Measurements from ENCODE around the gene ANKRD33B. TPM values are rescaled to one million over a fixed set of nuclear protein-coding genes. Genes with fewer than 3 reads are reported as not detected.

The ANKRD33B gene
- total RNA-seq, 1 experiment from 2014 or later, result 10.9 TPM

DNA sequence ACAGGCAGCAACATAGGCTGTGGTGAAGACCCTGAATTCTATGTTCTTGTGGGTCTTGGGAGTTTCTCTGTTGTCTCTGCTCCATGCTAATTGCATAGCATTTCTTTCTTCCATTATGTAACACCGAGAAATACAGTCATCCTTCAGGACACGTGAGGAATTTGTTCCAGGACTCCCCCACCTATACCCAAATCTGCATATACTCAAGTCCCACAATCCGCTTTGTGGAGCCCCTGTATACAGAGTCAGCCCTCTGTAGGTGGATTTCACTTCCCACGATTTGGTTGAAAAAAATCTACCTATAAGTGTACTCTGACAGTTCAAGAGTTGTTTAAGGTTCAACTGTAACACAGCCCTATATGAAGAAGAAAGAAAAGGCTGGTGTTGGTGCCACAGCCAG lies 22.1 kb downstream of the ANKRD33B start:
- H3K79me2 ChIP-seq (ENCODE audit: insufficient read depth, low read length), result peaks cover 79% of the 10 kb centered on the region
- no peaks in the 10 kb centered on the region for H4K20me1 ChIP-seq (ENCODE audit: insufficient read depth)
- ChIA-PET RAD21 (ENCODE audit: low non-redundant PET in 1 of 2, low total read pairs in 2 of 2, uncharacterized antibody in 2 of 2, unreplicated experiment in 2 of 2) (no interaction called here), POLR2A (no interaction called here), CTCF (no interaction called here)
- H3K4me2 ChIP-seq (ENCODE audit: low read length), result no peak overlapping the region
- no peaks in the 10 kb centered on the region for H3K27me3 ChIP-seq (ENCODE audit: insufficient read depth, low read length)
- H3K36me3 ChIP-seq (ENCODE audit: control insufficient read depth in 1 of 2, insufficient read depth in 2 of 2, low read length in 2 of 2), result no peaks in the 10 kb centered on the region
- ATAC-seq, result no peak
- no TSS peak for BruUV-seq (replicated peaks)
- no peak overlapping the region for H2AFZ ChIP-seq (ENCODE audit: low read depth, low read length, poor library complexity, severe bottlenecking)
- H3K4me1 ChIP-seq (ENCODE audit: control insufficient read depth in 1 of 2, insufficient read depth in 2 of 2, low read length in 2 of 2), result peaks cover 2 to 30% of the 10 kb centered on the region in 2 experiments; a peak in 2 of 4 replicates
- H3K9ac ChIP-seq (ENCODE audit: low read length), result no peak overlapping the region
- TF ChIP-seq YY1 (IDR thresholded peaks at IDR 0.05; ENCODE audit: extremely low read depth, insufficient replicate concordance, low read depth, low read length) (no peak), TCF7L2 (IDR thresholded peaks at IDR 0.05; ENCODE audit: borderline replicate concordance, extremely low read depth, insufficient read depth, insufficient read length) (no peak), JUND (IDR thresholded peaks at IDR 0.05) (no peak), EGR1 (IDR thresholded peaks at IDR 0.05; ENCODE audit: low read depth) (no peak), ZFX (IDR thresholded peaks at IDR 0.05) (no peak), FOSL1 (IDR thresholded peaks at IDR 0.05; ENCODE audit: low read depth) (no peak), CEBPB (IDR thresholded peaks at IDR 0.05; ENCODE audit: low read depth) (no peak), SRF (IDR thresholded peaks at IDR 0.05; ENCODE audit: low read depth) (no peak)
- TF ChIP-seq, protein P1, sequence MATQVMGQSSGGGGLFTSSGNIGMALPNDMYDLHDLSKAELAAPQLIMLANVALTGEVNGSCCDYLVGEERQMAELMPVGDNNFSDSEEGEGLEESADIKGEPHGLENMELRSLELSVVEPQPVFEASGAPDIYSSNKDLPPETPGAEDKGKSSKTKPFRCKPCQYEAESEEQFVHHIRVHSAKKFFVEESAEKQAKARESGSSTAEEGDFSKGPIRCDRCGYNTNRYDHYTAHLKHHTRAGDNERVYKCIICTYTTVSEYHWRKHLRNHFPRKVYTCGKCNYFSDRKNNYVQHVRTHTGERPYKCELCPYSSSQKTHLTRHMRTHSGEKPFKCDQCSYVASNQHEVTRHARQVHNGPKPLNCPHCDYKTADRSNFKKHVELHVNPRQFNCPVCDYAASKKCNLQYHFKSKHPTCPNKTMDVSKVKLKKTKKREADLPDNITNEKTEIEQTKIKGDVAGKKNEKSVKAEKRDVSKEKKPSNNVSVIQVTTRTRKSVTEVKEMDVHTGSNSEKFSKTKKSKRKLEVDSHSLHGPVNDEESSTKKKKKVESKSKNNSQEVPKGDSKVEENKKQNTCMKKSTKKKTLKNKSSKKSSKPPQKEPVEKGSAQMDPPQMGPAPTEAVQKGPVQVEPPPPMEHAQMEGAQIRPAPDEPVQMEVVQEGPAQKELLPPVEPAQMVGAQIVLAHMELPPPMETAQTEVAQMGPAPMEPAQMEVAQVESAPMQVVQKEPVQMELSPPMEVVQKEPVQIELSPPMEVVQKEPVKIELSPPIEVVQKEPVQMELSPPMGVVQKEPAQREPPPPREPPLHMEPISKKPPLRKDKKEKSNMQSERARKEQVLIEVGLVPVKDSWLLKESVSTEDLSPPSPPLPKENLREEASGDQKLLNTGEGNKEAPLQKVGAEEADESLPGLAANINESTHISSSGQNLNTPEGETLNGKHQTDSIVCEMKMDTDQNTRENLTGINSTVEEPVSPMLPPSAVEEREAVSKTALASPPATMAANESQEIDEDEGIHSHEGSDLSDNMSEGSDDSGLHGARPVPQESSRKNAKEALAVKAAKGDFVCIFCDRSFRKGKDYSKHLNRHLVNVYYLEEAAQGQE (IDR thresholded peaks at IDR 0.05; ENCODE audit: low read depth), result no peak
- TF ChIP-seq, protein P2, sequence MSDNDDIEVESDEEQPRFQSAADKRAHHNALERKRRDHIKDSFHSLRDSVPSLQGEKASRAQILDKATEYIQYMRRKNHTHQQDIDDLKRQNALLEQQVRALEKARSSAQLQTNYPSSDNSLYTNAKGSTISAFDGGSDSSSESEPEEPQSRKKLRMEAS (IDR thresholded peaks at IDR 0.05), result no peak
- no peak overlapping the region for H3K4me3 ChIP-seq (replicated peaks in 1 of 2; ENCODE audit: low read depth in 1 of 2, low read length in 2 of 2)
- H3K9me2 ChIP-seq (ENCODE audit: insufficient read depth), result no peaks in the 10 kb centered on the region
- intact Hi-C loops (cut with micrococcal nuclease), result no loop called here
- H3K27ac ChIP-seq (ENCODE audit: low read depth, low read length), result no peak overlapping the region
- H3K9me3 ChIP-seq (ENCODE audit: control insufficient read depth in 1 of 2, insufficient read depth in 1 of 2, low read depth in 1 of 2, low read length in 2 of 2), result no peaks in the 10 kb centered on the region
- no peak for DNase-seq (ENCODE audit: low read depth, low spot score)

Data from HCT116 (cell line).